ENCODE measurements around the gene SPAG16.

Gene SPAG16

GRCh38 chr2:213923543-213923942, 639.3 kb downstream of the SPAG16 start:
- TF ChIP-seq POLR2AphosphoS5 (IDR thresholded peaks at IDR 0.05; ENCODE audit: low read depth), result no peak
- no peak for TF ChIP-seq SPI1 (IDR thresholded peaks at IDR 0.05; ENCODE audit: borderline replicate concordance, low read depth)
- TF ChIP-seq, protein P1, sequence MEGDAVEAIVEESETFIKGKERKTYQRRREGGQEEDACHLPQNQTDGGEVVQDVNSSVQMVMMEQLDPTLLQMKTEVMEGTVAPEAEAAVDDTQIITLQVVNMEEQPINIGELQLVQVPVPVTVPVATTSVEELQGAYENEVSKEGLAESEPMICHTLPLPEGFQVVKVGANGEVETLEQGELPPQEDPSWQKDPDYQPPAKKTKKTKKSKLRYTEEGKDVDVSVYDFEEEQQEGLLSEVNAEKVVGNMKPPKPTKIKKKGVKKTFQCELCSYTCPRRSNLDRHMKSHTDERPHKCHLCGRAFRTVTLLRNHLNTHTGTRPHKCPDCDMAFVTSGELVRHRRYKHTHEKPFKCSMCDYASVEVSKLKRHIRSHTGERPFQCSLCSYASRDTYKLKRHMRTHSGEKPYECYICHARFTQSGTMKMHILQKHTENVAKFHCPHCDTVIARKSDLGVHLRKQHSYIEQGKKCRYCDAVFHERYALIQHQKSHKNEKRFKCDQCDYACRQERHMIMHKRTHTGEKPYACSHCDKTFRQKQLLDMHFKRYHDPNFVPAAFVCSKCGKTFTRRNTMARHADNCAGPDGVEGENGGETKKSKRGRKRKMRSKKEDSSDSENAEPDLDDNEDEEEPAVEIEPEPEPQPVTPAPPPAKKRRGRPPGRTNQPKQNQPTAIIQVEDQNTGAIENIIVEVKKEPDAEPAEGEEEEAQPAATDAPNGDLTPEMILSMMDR (IDR thresholded peaks at IDR 0.05; ENCODE audit: insufficient read depth, low read length), result no peak
- TF ChIP-seq, protein P2, sequence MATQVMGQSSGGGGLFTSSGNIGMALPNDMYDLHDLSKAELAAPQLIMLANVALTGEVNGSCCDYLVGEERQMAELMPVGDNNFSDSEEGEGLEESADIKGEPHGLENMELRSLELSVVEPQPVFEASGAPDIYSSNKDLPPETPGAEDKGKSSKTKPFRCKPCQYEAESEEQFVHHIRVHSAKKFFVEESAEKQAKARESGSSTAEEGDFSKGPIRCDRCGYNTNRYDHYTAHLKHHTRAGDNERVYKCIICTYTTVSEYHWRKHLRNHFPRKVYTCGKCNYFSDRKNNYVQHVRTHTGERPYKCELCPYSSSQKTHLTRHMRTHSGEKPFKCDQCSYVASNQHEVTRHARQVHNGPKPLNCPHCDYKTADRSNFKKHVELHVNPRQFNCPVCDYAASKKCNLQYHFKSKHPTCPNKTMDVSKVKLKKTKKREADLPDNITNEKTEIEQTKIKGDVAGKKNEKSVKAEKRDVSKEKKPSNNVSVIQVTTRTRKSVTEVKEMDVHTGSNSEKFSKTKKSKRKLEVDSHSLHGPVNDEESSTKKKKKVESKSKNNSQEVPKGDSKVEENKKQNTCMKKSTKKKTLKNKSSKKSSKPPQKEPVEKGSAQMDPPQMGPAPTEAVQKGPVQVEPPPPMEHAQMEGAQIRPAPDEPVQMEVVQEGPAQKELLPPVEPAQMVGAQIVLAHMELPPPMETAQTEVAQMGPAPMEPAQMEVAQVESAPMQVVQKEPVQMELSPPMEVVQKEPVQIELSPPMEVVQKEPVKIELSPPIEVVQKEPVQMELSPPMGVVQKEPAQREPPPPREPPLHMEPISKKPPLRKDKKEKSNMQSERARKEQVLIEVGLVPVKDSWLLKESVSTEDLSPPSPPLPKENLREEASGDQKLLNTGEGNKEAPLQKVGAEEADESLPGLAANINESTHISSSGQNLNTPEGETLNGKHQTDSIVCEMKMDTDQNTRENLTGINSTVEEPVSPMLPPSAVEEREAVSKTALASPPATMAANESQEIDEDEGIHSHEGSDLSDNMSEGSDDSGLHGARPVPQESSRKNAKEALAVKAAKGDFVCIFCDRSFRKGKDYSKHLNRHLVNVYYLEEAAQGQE (IDR thresholded peaks at IDR 0.05; ENCODE audit: insufficient replicate concordance, low read depth), result no peak
- TF ChIP-seq GABPA (IDR thresholded peaks at IDR 0.05; ENCODE audit: low read depth), result no peak
- no peak overlapping the region for H3K27ac ChIP-seq (replicated peaks)
- H3K4me3 ChIP-seq (replicated peaks; ENCODE audit: insufficient read depth, low read length), result no peak overlapping the region
- no peak for DNase-seq (ENCODE audit: low read depth in 1 of 2, low spot score in 1 of 2)
- H3K27me3 ChIP-seq (ENCODE audit: insufficient read depth, poor library complexity, severe bottlenecking), result no peaks in the 10 kb centered on the region

DNA sequence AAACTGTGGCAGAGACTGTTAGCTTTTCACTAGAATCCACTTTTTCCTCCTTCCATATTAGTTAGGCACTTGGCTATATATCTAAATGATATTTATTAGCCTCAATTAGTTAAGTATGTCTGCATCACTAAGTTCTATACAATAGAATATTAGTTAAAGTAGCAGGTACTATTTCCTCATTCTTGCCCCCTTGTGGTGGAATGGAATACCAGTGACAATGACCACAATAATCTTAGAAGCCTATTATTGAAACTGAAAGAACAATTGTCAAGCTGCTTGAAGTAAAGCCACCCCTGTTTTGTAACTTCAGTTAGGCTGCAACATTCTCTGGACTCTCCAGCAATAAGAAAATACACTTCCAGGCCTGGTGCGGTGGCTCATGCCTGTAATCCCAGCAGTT, 650.3 kb downstream of the SPAG16 start:
- Histone ChIP-seq H3K4me3 (replicated peaks; ENCODE audit: insufficient read depth, low read length) (no peak overlapping the region), H3K27ac (replicated peaks) (no peak overlapping the region), H3K27me3 (ENCODE audit: insufficient read depth, poor library complexity, severe bottlenecking) (no peaks in the 10 kb centered on the region)
- peak in 1 of 2 experiments; percentile 6 for DNase-seq (ENCODE audit: low read depth in 1 of 2, low spot score in 1 of 2)
- TF ChIP-seq SPI1 (IDR thresholded peaks at IDR 0.05; ENCODE audit: borderline replicate concordance, low read depth) (no peak), POLR2AphosphoS5 (IDR thresholded peaks at IDR 0.05; ENCODE audit: low read depth) (no peak), GABPA (IDR thresholded peaks at IDR 0.05; ENCODE audit: low read depth) (no peak)
- TF ChIP-seq, protein P1 (IDR thresholded peaks at IDR 0.05; ENCODE audit: insufficient read depth, low read length), result peak; percentile 35
- TF ChIP-seq, protein P2 (IDR thresholded peaks at IDR 0.05; ENCODE audit: insufficient replicate concordance, low read depth), result no peak

GRCh38 chr2:213958086-213958485, 673.8 kb downstream of the SPAG16 start:
- TF ChIP-seq, protein P2 (IDR thresholded peaks at IDR 0.05; ENCODE audit: insufficient replicate concordance, low read depth), result no peak
- TF ChIP-seq POLR2AphosphoS5 (IDR thresholded peaks at IDR 0.05; ENCODE audit: low read depth), result no peak
- TF ChIP-seq GABPA (IDR thresholded peaks at IDR 0.05; ENCODE audit: low read depth), result no peak
- TF ChIP-seq SPI1 (IDR thresholded peaks at IDR 0.05; ENCODE audit: borderline replicate concordance, low read depth), result no peak
- TF ChIP-seq, protein P1 (IDR thresholded peaks at IDR 0.05; ENCODE audit: insufficient read depth, low read length), result no peak
- no peaks in the 10 kb centered on the region for H3K27me3 ChIP-seq (ENCODE audit: insufficient read depth, poor library complexity, severe bottlenecking)
- H3K4me3 ChIP-seq (replicated peaks; ENCODE audit: insufficient read depth, low read length), result no peak overlapping the region
- no peak overlapping the region for H3K27ac ChIP-seq (replicated peaks)
- DNase-seq (ENCODE audit: low read depth in 1 of 2, low spot score in 1 of 2), result no peak

All from HL-60 (cell line).